A549 (cell line): ENCODE measurements around the gene USP32. TPM values are rescaled to one million over a fixed set of nuclear protein-coding genes. Genes with fewer than 3 reads are reported as not detected.
"Not testable (repeated sequence)": the region's sequence is repeated elsewhere in the genome, so short reads cannot be mapped to it uniquely, and the experiment has no call there.

Source experiments
- ATAC-seq, 2 experiments: fragments of 200-7000 bp in 1 of 2; fragments of >200 bp in 1 of 2; cut with Nextera tagmentation in 1 of 2; cut with Tn5 transposase in 1 of 2; 3 replicates each; pipeline versions ENCODE4 v1.8.0 to v1.9.1; 2018 to 2020; ENCODE audit warnings: mild to moderate bottlenecking in 1 of 2, moderate library complexity in 1 of 2
- CTCF ChIA-PET: fragments of 300-600 bp; sonication (Branson Sonifier 250); formaldehyde crosslinking; extraction: SDS; loops from one replicate; lab custom pipeline; 2021; ENCODE audit warnings: antibody characterized with exemption, inconsistent platforms; lab: Yijun Ruan, JAX
- POLR2A ChIA-PET: fragments of 350-600 bp; formaldehyde crosslinking; extraction: SDS; loops from one replicate; lab custom pipeline; 2021; ENCODE audit warnings: antibody characterized with exemption, inconsistent platforms; lab: Yijun Ruan, JAX
- DNase-seq, 2 experiments: peaks; one replicate each; pipeline versions ENCODE4 v3.0.0 to v3.0.0-alpha.2; 2011 to 2016; ENCODE audit warnings: low read depth in 1 of 2, low spot score in 1 of 2
- FAIRE-seq: peaks from 2 replicates; lab custom pipeline; 2011; peaks lifted over from hg19 to GRCh38; lab: Jason Lieb, UNC
- H3K27ac ChIP-seq, 2 experiments: fragments of >200 bp; sonication (Bioruptor Twin); formaldehyde crosslinking; 3 replicates each; pipeline ENCODE4 v1.5.1; 2016 to 2017
- H3K4me1 ChIP-seq: fragments of >200 bp; sonication (Bioruptor Twin); formaldehyde crosslinking; 3 replicates; pipeline ENCODE4 v1.6.1; 2016
- H3K4me2 ChIP-seq: fragments of >200 bp; sonication (Bioruptor Twin); formaldehyde crosslinking; 3 replicates; pipeline ENCODE4 v1.6.1; 2016
- H3K4me3 ChIP-seq: fragments of >200 bp; sonication (Bioruptor Twin); formaldehyde crosslinking; 3 replicates; pipeline ENCODE4 v1.5.1; 2016
- H3K9me3 ChIP-seq: fragments of >200 bp; sonication (Bioruptor Twin); formaldehyde crosslinking; 3 replicates; pipeline ENCODE4 v1.6.1; 2016
- CEBPB ChIP-seq, 2 experiments: fragments of >200 bp in 1 of 2; sonication (Bioruptor Twin) in 1 of 2; formaldehyde crosslinking in 1 of 2; IDR thresholded peaks; 2 replicates each; pipeline ENCODE4 v1.6.1; 2012 to 2016
- EHF ChIP-seq: fragments of 250-450 bp; sonication (Bioruptor Pico); IDR thresholded peaks from 2 replicates; pipeline ENCODE4 v1.5.0; 2020; ENCODE audit warnings: mild to moderate bottlenecking
- EP300 ChIP-seq, 2 experiments: fragments of >200 bp; sonication (Bioruptor Twin); formaldehyde crosslinking; IDR thresholded peaks; 2 replicates in 1 of 2; 3 replicates in 1 of 2; pipeline ENCODE4 v1.6.1; 2016 to 2017
- FOSB ChIP-seq: fragments of 250-450 bp; sonication (Bioruptor Pico); IDR thresholded peaks from 2 replicates; pipeline ENCODE4 v1.5.0; 2020; ENCODE audit warnings: mild to moderate bottlenecking, moderate library complexity
- HDAC2 ChIP-seq: fragments of 200-600 bp; sonication (generic); IDR thresholded peaks from 2 replicates; pipeline ENCODE4 v1.6.1; 2016
- HOXA7 ChIP-seq: fragments of 250-450 bp; sonication (Bioruptor Pico); IDR thresholded peaks from 2 replicates; pipeline ENCODE4 v1.5.0; 2020; ENCODE audit warnings: mild to moderate bottlenecking, moderate library complexity
- HOXB13 ChIP-seq: fragments of 250-450 bp; sonication (Bioruptor Pico); IDR thresholded peaks from 2 replicates; pipeline ENCODE4 v1.5.0; 2020; ENCODE audit warnings: low read depth, mild to moderate bottlenecking, moderate library complexity
- NPAS2 ChIP-seq: fragments of 250-450 bp; sonication (Bioruptor Pico); IDR thresholded peaks from 2 replicates; pipeline ENCODE4 v1.8.0; 2022; ENCODE audit warnings: mild to moderate bottlenecking, moderate library complexity, borderline replicate concordance
- SMC3 ChIP-seq: fragments of >200 bp; sonication (Bioruptor Twin); formaldehyde crosslinking; IDR thresholded peaks from 3 replicates; pipeline ENCODE4 v1.6.1; 2018; ENCODE audit warnings: inconsistent platforms
- WGBS: methylation state at CpG from one replicate; pipeline ENCODE4 v1.1.6; 2017; ENCODE audit errors: missing lambda C conversion rate; 5-methylcytosine and 5-hydroxymethylcytosine counted together
- polyA plus RNA-seq, 4 experiments: library from polyadenylated mRNA; depleted of rRNA in 3 of 4; stranded (reverse); fragments of >200 nt; fragmentation: RNase III in 1 of 4; extraction: RNeasy Plus Mini Kit Qiagen cat#74134 plus additional on column Dnase treatment in 1 of 4; gene quantifications; 2 replicates in 3 of 4; 3 replicates in 1 of 4; pipeline ENCODE4 v1.2.3, GENCODE V29; 2011 to 2017
- TF ChIP-seq, protein P1 (sequence below): fragments of >200 bp; sonication (Bioruptor Twin); formaldehyde crosslinking; IDR thresholded peaks from 2 replicates; pipeline ENCODE4 v1.6.1; 2016
- TF ChIP-seq, protein P2 (sequence below): IDR thresholded peaks from 2 replicates; pipeline ENCODE4 v1.6.1; 2012

Gene USP32
- polyA plus RNA-seq, 2 of the 4 experiments (the other 2 are of a cell fraction), result 35.4 to 52.2 TPM

DNA sequence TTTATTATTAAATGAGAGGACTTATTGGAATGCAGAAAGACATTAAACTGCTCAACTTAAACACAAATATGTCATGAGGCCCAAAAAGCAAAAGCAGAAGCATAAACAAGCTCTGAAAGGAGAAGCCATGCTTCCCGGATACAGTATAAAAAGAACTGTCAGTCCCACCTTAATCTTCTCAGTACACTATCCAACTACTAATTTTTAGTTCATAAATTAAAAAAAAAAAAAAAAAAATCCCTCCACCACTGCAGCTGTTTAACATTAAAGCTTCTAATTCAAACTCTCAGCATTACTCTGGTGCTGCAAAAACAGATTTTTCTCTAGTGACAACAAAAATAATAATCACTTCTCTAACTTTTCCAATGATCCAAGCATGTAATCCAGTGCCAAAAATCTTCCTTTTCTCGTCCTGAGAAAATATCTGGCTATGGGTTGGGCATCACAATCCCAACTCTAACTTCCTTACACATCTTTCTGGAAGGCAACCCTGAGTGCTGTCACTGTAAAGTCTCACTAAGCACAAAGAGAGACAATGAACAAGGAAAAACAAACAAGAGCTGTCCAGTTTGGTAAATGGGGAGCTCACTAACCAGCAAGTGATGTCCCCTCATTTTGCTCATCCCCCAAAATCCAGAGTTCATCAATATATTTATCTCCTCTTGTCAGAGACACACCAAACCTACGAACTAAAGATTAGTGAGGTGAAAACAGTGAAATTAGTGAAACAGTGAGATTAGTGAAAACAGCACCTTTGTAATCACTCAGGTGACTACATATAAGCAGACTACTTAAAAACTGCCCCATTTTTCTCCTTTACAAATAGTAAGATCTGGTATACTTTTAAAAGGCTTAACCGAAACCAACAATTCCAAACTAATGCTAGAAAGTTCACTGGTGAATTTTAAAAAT is 5.5 kb downstream of the USP32 start:
- FAIRE-seq (no peak), DNase-seq (no peak), ATAC-seq (no peak)
- POLR2A ChIA-PET, result no interaction called here
- 81% methylated on average over 4 of the region's 4 CpGs for WGBS
- Histone ChIP-seq H3K4me2 (no peak overlapping the region), H3K27ac (no peak overlapping the region), H3K9me3 (no peaks in the 10 kb centered on the region), H3K4me1 (peaks cover 44% of the 10 kb centered on the region), H3K4me3 (no peak overlapping the region)
- CTCF ChIA-PET, result interaction anchor here (0.6 to 1.2 kb wide), 4 partner anchors 10 to 244 kb away, joined by 3 to 5 read pairs (median 4); no protein-coding TSS in a partner anchor
- TF ChIP-seq HDAC2 (no peak), SMC3 (no peak)
- TF ChIP-seq, protein P1, sequence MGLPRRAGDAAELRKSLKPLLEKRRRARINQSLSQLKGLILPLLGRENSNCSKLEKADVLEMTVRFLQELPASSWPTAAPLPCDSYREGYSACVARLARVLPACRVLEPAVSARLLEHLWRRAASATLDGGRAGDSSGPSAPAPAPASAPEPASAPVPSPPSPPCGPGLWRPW, result no peak

DNA sequence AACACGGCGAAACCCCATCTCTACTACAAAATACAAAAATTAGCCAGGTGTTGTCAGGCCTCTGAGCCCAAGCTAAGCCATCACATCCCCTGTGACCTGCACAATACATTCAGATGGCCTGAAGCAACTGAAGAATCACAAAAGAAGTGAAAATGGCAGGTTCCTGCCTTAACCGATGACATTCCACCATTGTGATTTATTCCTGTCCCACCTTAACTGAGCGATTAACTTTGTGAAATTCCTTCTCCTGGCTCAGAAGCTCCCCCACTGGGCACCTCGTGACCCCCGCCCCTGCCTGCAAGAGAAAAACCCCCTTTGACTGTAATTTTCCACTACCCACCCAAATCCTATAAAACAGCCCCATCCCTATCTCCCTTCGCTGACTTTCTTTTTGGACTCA is 7.0 kb downstream of the USP32 start:
- H3K9me3 ChIP-seq, H3K4me3 ChIP-seq, ATAC-seq, H3K4me2 ChIP-seq, DNase-seq, FAIRE-seq: not testable (repeated sequence)
- WGBS, result 93% methylated on average over 7 of the region's 7 CpGs
- H3K4me1 ChIP-seq, result peaks cover 34% of the 10 kb centered on the region
- ChIA-PET CTCF (interaction anchor here (1.1 to 1.3 kb wide), 2 partner anchors 10 to 36 kb away, joined by 3 read pairs; no protein-coding TSS in a partner anchor), POLR2A (interaction anchor here (0.7 kb wide), 1 partner anchor 154 kb away, joined by 4 read pairs; no protein-coding TSS in a partner anchor)
- H3K27ac ChIP-seq, result peak overlapping the region in 1 of 2 experiments; percentile 2; a peak in 1 of 6 replicates

DNA sequence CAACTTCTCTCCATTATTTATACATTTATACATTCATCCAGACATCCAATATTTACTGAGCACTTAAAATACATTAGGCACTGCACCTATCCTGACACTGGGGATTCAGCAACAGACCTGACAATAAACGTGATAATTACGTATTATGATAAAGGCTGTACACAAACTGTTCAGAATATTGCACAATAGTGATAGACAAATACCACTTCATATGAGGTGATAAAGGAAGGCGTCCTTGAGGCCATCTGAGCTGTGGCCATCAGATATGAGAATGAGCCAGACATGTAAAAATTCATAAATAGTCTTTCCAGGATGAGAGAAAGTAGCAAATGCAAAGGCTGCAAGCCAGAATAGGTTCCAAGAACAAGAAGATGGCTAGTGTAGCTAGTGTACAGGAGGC is 8.6 kb downstream of the USP32 start:
- FAIRE-seq, result no peak
- CTCF ChIA-PET, result interaction anchor here (1.3 to 2.0 kb wide), 2 partner anchors 38 to 152 kb away, joined by 3 to 6 read pairs; no protein-coding TSS in a partner anchor
- POLR2A ChIA-PET, result interaction anchor here (0.7 to 2.0 kb wide), 2 partner anchors 9 to 80 kb away, joined by 6 to 9 read pairs; partner anchors contain the start of gene USP32

DNA sequence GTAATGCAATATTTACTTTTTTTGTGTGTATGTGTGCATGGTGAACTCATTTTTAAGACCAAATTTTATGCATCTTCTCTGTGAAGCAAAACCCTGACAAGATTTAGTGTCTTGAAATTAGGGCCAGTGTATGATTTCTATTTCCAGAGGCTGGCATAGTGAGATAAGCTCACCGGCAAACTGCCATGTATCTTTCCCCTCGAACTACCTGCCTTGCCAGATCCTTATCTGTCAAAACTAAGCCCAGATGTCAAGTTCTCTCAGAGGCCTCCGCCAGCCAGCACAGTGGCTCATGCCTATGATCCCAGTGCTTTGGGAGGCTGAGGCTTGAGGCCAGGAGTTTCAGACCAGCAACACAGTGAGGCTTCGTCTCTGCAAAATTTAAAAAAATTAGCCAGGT is 10.0 kb downstream of the USP32 start:
- Histone ChIP-seq H3K4me2 (no peak overlapping the region), H3K27ac (no peak overlapping the region)
- TF ChIP-seq EHF (CRISPR knock-in tag), result no peak
- no peak for TF ChIP-seq EP300 (IDR thresholded peaks at IDR 0.05)
- no peak for TF ChIP-seq NPAS2 (CRISPR knock-in tag)
- TF ChIP-seq FOSB (CRISPR knock-in tag), result no peak
- no peak for TF ChIP-seq HOXB13 (CRISPR knock-in tag)
- no peak for TF ChIP-seq HOXA7 (CRISPR knock-in tag)
- TF ChIP-seq, protein P2, sequence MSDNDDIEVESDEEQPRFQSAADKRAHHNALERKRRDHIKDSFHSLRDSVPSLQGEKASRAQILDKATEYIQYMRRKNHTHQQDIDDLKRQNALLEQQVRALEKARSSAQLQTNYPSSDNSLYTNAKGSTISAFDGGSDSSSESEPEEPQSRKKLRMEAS, result no peak
- TF ChIP-seq, all 56 proteins: peak for 0
- WGBS, result 90% methylated on average over 4 of the region's 4 CpGs
- FAIRE-seq, result no peak
- no peak for ATAC-seq
- ChIA-PET POLR2A (interaction anchor here (2.0 kb wide), 1 partner anchor 10 kb away, joined by 6 read pairs; the partner anchor contains the start of gene USP32), CTCF (interaction anchor here (2.0 kb wide), 1 partner anchor 54 kb away, joined by 4 read pairs; no protein-coding TSS in a partner anchor)
- Histone ChIP-seq H3K9me3 (no peaks in the 10 kb centered on the region), H3K4me3 (no peak overlapping the region), H3K4me1 (peaks cover 24% of the 10 kb centered on the region; the same call in 2 of the 3 replicates)
- DNase-seq, result no peak

More for the DNA sequence above, 8.6 kb downstream of the USP32 start:
- Histone ChIP-seq H3K27ac (no peak overlapping the region), H3K4me2 (no peak overlapping the region), H3K4me3 (no peak overlapping the region), H3K4me1 (peaks cover 28% of the 10 kb centered on the region; the same call in 2 of the 3 replicates), H3K9me3 (no peaks in the 10 kb centered on the region)
- 91% methylated on average over 3 of the region's 3 CpGs for WGBS
- DNase-seq (no peak), ATAC-seq (no peak)
- TF ChIP-seq CEBPB (IDR thresholded peaks at IDR 0.05) (peak; percentile 37 to 68; a peak in 3 of 4 replicates), SMC3 (no peak)

DNA sequence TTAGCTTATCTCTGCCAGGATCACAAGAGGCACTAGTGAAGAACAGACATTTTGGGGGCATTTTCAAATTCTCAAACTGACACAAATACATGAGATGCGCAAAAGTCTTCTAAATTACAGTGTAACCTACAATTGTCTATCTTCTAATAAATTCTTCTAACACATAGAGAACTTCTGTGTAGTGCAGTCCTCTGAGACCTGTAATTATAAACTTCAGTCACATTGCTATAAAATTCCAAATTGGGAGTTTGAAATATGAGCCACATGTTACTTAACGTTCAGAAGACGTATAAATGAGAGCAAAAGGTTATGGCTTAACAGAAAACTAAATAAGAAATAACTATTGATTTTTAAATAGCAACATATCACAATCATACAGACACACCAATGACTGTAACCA is 12.5 kb downstream of the USP32 start:
- H3K27ac ChIP-seq, ATAC-seq, CTCF ChIA-PET, H3K4me1 ChIP-seq, H3K9me3 ChIP-seq, H3K4me3 ChIP-seq, FAIRE-seq, H3K4me2 ChIP-seq, POLR2A ChIA-PET, DNase-seq: not testable (repeated sequence)
- WGBS, result 83% methylated on average over 3 of the region's 3 CpGs

DNA sequence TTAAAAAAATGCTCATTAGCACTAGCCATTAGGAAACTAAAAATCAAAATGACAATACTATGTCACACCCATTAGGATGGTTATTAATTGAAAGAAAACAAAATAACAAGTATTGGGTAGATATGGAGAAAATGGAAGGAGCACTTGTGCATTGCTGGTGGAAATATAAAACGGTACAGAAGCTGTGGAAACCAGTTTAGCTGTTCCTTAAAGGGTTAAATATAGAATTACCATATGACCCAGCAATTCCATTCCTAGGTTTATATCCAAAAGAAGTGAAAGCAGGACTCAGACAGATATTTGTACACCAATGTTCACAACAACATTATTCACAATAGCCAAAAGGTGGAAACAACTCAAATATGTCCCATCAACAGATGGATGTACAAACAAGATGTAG is 13.7 kb downstream of the USP32 start:
- H3K27ac ChIP-seq, H3K4me3 ChIP-seq, DNase-seq, POLR2A ChIA-PET, H3K4me1 ChIP-seq, H3K4me2 ChIP-seq, ATAC-seq, H3K9me3 ChIP-seq: not testable (repeated sequence)
- 91% methylated on average over 1 of the region's 1 CpG for WGBS
- peak; percentile 68 for FAIRE-seq
- CTCF ChIA-PET, result interaction anchor here (0.9 kb wide), 1 partner anchor 12 kb away, joined by 5 read pairs; no protein-coding TSS in a partner anchor
